HT1080 (cell line): ENCODE measurements around the gene SRMS. TPM values are rescaled to one million over a fixed set of nuclear protein-coding genes. Genes with fewer than 3 reads are reported as not detected.
"Not testable (repeated sequence)": the region's sequence is repeated elsewhere in the genome, so short reads cannot be mapped to it uniquely, and the experiment has no call there.

ENCODE experiments used
- DNase-seq: peaks from one replicate; pipeline ENCODE4 v3.0.0-alpha.2; 2015; ENCODE audit warnings: low read depth
- total RNA-seq: library from RNA; depleted of rRNA; stranded (reverse); fragments of >200 nt; shearing (Covaris generic); gene quantifications from 2 replicates; pipeline ENCODE4 v1.2.3, GENCODE V29; 2014

The SRMS gene
- total RNA-seq, 1 experiment from 2014 or later: not detected

DNA sequence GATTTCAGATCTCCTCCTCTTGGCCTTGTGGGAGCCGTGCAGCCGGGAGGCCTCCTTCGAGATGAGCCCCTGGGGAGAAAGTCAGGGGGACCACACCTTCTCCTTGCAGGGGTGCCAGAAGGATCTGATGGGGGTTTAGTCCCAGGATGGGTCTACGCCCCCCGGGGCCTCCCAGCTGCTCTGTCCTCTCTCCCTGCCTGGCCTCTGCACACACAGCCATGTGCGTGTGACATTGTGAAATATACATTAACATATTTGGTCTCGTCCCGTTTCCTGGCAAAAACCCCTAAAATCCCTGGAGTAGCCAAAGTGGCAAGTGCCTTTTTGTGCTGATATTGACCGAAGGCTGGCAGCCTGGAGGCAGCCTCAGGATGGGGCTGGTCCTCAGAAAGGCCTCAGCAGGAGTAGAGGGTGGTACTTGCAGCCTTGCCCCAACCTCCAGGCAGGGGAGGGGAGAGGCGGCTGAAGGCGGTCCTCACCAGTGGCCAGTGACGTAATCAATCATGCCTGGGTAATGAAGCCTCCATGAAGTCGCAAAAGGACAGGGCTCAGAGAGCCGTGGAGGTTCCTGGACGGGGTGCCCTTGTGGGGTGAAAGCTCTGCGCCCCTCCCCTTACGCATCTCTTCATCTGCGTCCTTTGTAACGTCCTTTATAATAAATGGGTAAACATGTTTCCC lies 31.6 kb upstream of the SRMS start:
- no peak for DNase-seq

DNA sequence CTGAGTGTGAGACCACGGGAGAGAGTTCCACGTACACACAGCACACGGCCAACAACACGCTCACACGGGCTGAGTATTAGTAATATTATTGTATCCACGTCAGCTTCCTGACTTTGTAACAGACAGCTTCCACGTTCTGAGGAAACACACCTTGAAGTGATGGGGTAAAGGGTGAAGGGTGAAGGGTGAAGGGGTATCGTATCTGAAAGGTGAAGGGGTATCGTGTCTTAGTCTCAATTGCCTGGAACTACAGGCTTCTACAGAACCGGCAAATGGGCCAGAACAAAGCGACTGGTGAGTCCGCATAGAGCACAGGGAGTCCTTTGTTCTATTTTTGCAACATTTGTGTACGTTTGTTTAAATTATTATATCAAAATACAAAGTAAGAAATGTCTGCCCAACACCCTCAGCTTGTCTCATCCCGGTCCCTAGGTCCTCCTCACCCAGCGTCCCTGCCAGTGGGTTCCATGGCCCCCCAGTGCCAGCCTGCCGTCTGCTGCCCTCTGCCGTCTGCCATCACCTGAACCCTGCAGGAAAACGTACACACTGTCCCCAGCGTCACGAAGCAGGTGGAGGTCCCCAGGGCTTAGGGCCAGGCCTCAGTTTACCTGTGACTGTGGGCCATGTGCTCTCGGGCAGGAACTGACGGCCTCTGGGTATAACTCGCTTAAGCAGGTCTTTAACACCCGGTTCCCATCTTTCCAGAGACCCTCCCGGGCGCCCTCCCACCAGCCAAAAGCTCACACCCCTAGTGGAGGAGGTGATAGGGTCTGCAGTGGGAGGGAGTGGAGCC lies 30.9 kb upstream of the SRMS start:
- no peak for DNase-seq

DNA sequence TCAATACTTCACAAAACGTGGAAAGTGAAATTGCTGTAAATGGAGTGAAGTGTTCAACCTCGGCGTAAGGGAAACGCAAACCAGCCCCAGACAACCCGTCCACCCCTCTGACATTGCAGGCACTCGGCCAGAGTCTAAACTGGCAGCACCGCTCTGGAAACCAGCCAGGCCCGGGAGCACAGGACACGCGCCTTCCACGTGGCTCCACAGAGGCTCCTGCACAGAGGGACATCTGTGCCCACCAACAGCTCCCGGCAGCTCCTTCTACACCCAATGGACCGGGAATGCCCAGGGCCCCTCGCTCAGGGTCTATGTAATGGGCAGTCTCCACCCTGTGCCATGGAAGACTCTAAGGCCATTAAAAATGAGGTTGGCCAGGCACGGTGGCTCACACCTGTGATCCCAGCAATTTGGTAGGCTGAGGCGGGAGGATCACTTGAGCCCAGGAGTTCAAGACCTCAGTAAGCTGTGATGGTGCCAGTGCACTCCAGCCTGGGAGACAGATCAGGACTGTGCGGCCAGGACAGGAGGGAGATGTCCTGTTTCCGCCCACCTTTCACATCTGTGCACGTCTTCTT lies 29.9 kb upstream of the SRMS start:
- DNase-seq: no peak

DNA sequence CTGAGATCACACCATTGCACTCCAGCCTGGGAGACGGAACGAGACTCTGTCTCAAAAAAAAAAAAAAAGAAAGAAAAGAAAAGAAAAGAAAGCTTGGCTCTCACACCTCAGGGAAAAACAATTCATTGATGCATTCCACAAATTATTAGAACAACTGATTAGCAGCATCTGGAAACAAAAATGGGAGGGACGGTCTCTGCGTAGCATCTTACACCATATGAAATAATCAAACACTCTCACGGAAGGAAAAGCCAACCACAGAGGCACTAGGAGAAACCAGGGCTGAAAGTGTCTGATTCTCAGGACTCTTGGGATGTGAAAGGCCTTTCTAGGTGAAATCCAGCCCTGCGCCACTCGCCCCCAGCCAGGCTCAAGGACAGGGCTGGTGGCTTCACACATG lies 28.8 kb upstream of the SRMS start:
- no peak for DNase-seq

DNA sequence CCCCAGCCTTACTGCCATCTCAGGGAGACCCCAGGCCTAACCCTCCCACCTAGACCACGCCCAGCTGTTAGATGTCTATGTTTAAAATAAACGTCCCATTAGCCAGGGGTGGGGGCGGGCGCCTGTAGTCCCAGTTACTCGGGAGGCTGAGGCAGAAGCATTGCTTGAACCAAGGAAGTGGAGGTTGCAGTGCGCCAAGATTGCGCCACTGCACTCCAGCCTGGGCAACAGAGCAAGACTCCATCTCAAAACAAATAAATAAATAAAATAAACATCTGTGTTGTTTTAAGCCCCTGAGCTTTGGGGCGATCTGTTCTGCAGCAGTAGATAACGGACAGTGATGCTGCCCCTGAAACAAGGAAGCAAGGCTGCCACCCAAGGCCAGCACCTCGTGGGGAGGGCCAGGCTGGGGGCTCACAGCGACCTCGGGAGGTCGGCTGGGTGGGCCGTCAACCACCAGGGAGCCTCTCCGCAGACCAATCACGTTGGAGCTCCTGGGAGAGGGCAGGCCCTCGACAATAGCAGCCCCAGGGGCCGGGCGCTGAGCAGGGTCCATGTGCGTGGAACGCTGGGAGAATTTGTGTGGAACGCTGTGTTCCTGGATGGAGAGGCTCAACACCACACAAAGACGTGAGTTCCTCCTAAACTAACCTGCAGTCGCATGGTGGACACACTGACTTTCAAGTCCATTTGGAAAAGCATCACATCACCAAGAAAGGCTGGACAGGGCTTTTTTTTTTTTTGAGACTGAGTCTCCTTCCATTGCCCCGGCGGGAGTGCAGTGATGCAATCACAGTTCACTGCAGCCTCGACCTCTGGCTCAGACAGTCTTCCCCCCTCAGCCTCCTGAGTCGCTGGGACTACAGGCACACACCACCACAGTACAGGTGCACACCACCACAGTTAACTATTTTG lies 27.5 kb upstream of the SRMS start:
- DNase-seq: no peak

DNA sequence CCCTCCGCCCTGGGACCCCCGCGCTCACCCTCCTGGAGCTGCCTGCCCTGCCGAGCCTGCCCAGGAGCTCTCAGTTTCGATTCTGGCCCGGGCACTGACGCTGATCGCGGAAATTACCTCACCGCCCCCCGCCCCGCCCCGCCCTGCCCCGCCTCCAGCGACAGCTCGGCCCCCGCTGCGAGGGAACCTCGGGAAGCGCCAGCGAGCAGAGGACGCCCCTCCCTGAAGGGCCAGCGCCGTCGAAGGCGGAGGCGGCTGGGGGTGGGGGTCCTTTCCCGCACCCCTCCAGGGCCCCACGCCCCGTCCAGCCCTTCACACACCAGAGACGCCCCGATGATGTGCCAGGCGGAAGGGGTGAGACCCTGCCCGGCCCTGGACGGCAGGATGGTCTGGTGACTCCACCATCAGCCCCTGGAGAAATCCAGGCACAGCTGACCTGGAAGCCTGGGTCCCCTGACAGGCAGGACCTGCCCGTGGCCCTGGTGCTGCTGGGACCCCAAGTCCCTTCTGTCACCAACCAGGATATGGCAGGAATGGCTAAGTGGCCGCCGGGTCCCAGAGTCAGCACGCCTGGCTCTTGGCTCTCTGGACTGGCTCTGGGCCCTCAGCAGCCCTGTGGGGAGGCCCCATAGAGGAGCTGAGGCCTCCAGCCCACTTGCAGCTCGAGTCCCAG lies 26.7 kb upstream of the SRMS start, which contains the start of gene HELZ2:
Gene HELZ2, minus strand, starts transcription at position 84 of the 673 bp plus-strand sequence. CDS start 1,854 bp downstream, outside the sequence.
- no peak for DNase-seq

DNA sequence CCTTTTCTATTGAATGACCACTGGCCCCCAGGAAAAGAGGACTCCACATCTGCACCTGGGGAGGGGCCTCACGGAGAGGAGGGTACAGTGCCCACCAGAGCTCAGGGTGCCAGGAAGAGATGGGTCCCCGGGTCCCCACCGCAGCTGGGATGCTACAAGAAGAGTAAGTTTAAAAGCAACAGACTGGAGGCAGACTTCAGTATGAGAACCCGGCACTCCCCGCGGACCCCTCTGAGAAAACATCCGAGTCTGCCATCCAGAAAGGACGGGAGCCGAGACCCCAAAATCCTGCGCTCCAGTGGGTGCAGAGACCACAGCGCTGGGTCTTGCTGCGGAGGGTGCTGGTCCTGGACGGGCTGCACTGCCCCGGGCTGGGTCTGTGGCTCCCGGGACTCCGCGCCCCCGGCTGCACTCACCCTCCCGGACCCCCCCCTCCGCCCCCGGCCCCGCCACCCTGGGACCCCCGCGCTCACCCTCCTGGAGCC lies 26.1 kb upstream of the SRMS start:
- no peak for DNase-seq

DNA sequence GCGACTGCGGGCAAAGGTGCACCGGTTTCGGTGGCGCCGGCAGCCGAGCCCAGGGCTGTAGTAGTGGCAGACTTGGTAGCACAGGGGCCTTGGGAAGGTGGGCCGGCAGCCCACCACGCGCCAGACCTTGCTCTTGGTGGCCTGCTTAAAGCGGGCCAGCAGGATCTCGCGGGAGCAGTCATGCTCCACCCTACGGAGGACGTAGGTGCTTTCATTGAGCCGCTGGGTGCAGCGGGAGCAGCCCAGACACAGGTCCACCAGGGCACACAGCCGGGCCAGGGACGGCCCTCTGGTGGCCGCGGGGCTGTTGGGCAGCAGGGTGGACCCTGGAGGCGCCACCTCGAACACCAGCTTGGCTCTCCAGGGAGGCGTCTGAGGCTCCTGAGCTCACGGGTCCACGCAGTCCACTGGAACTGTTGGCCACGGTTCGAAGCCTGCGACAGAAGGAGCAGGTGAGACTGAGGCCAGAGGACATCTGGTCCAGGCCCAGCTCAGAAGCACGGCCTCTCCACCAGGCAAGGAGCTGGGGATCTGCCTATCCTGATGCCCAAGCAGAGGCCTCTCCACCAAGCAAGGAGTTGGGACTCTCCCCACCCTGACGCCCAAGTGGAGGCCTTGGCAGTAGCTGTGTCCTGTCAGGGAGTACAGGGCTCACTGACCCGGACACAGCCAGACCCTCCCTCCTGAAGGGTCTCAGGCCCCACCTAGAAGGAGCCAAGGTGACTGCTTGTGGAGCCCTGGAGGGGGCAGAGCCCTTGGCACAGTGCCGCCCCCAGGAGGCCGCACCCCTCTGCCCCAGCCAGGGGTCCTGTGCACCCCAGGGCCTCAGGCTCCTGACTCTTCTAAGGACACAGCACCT lies 25.5 kb upstream of the SRMS start:
- DNase-seq: peak; percentile 21

DNA sequence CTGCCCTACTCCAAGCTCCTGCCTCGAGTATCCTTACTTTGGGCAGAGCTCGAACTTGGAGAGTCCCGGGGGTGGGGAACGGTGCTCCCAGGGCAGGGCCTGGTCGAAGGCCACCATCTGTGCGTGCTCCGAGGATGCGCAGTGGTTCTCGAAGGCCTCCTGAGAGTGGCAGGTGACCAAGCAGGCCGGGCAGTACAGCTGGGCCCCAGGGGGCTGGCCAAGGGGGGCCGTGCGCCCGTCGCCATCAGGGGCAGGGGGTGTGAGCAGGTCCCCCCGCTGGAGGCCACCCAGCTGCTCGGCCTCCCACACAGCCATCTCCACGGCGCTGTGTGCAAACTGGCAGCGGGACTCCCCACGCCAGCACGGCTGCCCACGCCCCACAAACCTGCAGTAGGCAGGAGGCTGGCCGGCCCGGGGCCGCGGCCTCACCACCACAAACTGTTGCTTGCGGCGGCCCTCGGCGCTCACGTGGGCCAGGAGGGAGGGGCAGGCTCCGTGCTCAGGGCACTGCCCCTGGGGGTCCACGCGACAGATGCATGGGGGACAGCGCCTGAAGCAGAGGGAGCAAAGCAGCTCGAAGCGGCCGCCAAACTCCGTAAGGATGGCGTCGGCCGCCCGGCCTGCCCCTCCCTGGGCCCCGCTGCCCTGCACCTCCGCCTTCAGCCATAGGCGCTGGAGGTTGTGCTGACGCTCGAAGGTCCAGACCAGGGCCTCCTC lies 24.7 kb upstream of the SRMS start:
- DNase-seq: no peak

DNA sequence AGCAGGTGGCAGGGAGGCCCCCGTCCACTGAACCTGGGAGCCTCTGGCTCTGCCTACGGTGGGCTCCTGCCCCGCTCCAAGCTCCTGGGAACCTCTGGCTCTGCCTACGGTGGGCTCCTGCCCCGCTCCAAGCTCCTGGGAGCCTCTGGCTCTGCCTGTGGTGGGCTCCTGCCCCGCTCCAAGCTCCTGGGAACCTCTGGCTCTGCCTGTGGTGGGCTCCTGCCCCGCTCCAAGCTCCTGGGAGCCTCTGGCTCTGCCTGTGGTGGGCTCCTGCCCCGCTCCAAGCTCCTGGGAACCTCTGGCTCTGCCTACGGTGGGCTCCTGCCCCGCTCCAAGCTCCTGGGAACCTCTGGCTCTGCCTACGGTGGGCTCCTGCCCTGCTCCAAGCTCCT lies 23.5 kb upstream of the SRMS start:
- not testable (repeated sequence) for DNase-seq

DNA sequence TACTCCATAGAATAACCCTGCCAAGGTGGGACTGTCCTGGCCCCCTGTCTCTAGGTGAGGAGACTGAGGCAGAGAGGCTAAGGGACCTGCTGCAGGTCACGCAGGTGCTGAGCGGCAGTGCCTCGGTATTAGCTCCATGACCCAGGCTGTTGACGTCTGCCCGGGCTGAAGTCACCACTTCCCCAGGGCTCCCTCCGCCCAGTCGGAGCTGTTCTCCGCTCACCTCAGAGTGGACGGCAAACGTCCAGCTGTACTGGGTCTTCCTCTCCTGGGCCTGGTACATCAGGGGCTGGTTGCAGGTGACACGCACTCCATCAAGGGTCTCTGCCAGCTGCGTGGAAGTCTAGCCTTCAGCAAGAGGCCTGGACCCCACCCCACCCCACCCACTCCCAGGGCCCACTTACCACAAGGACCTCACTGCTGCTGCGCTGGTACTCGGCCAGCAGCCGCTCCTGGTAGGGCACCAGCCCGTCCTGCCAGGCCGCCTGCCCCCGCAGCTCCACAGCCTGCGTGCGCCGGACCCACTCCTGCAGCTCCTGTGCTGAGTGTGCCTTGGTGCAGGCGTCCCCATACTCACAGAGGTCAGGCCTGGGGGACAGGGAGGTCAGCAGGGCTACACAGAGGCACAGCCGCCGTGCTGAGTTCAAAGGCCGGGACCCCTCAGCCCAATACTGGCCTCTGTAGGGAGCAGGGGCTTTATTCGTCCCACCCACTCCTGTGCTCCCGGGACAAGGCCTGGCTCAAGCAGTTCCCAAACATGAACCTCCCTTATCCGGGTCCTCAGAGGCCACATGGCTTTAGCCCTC lies 22.9 kb upstream of the SRMS start:
- DNase-seq: no peak

DNA sequence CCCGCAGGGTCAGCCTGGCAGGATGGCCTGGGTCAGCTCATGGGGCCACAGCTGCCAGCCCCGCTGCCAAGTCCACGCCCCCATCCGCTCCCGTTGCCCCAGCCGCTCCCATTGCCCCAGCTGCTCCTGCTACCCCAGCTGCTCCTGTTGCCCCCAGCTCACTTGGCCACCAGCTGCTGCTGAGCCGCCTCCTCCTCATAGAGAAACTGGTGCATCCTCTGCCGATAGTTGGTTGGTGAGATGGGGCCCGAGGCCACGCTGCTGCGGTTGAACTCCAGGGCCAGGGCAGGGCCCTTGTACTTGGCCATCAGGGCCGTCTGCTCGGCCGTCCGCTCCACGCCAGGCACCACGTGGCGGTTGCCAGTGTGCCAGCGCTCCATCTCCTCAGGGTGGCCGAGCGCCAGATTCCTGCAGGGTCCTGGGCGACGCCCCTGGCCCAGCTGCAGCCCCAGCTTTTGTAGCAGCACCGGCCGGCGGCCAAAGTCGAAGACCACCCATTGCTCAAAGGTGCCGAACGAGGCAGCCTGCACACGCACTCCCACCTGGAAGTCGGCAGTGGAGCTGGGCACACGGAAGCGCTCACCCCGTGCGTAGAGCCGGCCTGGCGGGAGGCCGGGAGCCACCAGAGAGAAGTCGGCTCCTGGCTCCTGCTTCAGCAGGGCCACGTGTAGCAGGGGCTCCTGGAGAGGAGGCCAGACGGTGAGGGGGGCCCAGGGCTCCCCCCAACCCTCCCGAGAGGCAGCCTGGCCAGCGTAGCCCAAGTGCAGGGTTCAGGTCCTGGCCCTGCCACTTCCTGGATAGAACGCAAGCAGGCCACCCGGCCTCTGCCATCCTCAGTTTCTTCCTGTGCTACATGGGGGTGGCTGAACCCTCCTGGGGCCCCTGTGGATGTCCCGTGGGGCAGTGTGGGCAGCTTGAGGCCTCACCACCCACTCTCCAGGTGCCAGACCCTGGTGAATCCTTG lies 21.7 kb upstream of the SRMS start:
- no peak for DNase-seq

DNA sequence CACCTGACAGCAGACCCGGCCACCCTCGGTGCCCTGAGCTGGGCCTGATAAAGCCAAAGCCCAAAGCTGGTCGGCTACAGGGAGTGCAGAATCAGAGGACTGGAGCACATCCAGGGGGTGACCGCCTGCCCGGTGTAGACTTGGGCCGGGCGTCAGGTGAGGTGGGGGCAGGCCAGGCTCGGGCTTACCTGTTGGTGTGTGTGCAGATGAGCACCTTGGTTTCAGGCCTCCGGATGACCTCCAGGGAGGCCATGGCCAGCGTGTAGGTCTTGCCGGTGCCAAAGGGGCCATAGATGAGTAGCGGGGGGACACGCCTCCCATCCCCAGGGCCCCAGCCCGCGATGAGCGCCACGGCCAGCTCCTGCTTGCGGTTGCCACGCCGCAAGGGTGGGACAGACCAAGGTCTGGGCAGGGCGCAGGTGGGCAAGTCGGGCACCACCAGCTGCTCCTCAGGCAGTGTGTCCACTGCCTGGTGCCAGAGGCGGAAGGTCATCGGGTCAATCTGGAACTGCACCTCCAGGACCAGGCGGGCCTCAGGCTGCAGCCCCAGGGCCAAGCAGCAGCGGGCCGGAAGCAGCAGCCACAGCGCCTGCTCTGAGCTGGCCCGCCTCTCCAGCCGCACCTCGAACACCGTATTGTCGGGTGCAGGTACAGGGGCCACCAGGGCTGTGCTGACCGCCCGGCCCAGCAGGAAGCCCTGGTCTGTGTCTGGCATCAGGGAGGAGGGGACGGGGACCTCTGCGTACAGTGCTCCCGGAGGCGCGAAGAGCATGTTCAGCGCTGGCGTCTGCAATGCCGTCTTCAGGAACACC lies 20.8 kb upstream of the SRMS start:
- DNase-seq: no peak

DNA sequence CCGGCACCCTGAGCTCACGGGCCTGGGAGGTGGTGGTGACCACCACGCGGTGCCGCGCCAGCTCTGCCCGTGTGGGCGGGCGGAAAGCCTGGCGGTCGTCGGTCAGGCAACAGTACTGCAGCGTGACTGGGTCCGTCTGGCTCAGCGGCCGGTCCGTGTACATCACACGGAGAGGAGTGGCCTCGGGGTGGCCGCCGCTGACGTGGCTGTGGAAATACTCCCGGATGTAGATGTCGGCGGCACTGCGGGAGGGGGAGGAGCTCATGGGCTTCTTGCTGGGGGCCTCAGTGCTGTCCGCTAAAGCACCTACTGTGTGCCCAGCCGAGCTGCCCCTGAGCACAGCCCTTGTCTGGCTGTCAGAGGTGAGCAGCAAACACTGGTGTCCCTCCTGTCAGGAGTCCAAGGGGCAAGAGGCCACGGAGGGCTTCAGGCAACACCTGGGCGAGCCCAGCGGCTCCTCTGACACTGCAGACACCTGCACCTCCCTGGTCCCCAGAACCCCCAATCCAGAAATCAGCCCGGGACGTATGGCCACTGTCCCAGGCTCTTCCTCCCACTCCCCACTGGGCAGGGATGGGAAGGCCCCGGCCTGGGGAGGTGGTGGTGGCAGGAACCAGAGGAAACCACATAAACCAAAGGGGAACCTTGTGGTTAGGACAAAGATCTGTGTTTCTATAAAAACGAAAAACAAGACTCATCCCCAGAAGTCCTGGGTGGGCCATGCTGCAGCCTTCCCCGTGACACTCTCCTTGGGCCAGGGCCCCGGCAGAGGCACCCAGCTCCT lies 20.0 kb upstream of the SRMS start:
- peak; percentile 33 for DNase-seq

DNA sequence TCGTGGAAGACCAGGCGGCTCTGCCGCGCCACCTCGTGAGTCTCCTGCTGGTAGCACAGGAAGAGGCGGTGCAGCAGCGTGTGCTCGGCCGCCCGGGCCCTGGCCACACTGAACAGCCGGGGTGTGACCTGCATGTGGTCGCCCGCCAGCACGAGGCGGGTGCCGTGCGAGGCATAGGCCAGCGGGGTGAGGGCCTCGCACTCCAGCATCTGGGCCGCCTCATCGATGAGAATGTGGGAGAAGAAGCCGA lies 19.5 kb upstream of the SRMS start:
- no peak for DNase-seq
